Peyer's patch (tissue), 4 donors: ENCODE data around the gene SLC66A1.

ENCODE experiments used
- CTCF ChIP-seq, 6 experiments: fragments of 450-650 bp in 4 of 6; fragments of 200-600 bp in 2 of 6; sonication (generic) in 1 of 6; IDR thresholded peaks; one replicate each; pipeline ENCODE4 v1.5.1; 2017 to 2019; ENCODE audit warnings: antibody characterized with exemption in 6 of 6, mild to moderate bottlenecking in 3 of 6, moderate library complexity in 1 of 6
- POLR2A ChIP-seq, 2 donors: fragments of 450-650 bp; IDR thresholded peaks; one replicate each; pipeline ENCODE4 v1.5.1; 2017; ENCODE audit warnings: antibody characterized with exemption in 2 of 2, mild to moderate bottlenecking in 2 of 2, moderate library complexity in 2 of 2

- TF ChIP-seq POLR2A (IDR thresholded peaks at IDR 0.05) (no peak), CTCF (IDR thresholded peaks at IDR 0.05) (no peak)
These were observed 65.9 kb downstream of the SLC66A1 start for GRCh38 chr1:19377812-19378718.
